Sciatic nerve (tissue), 2 donors: ENCODE data around the gene ANO10. TPM values are rescaled to one million over a fixed set of nuclear protein-coding genes. Genes with fewer than 3 reads are reported as not detected.
A peak's percentile ranks its signal among the peaks of the same experiment; 100 is the strongest.
"Not testable (repeated sequence)": the region's sequence is repeated elsewhere in the genome, so short reads cannot be mapped to it uniquely, and the experiment has no call there.

Experiments used
- ATAC-seq: fragments of 200-7000 bp; cut with Tn5 transposase; one replicate; pipeline ENCODE4 v1.9.1; 2020; ENCODE audit warnings: mild to moderate bottlenecking, moderate library complexity
- DNase-seq: peaks from one replicate; pipeline ENCODE4 v3.0.0-alpha.2; 2020; ENCODE audit warnings: low spot score
- intact Hi-C: fragments of 100-400 bp; cut with DNase I; formaldehyde crosslinking; loops from one replicate; pipeline ENCODE4 v1.14.2; 2022
- total RNA-seq: library from RNA; stranded (reverse); fragmentation: NEBNext Ultra II Directional; extraction: Animal tissue kit (Norgen Biotek cat#: 25700); gene quantifications from one replicate; pipeline ENCODE4 v1.2.1, GENCODE V29; 2021
- donor health status: DM: no; HTN: no; CAD: no.
- donor health status: DM: no; HTN: no; CAD: no.

Gene ANO10
- total RNA-seq, 1 donor from 2014 or later = 30.9 TPM

DNA sequence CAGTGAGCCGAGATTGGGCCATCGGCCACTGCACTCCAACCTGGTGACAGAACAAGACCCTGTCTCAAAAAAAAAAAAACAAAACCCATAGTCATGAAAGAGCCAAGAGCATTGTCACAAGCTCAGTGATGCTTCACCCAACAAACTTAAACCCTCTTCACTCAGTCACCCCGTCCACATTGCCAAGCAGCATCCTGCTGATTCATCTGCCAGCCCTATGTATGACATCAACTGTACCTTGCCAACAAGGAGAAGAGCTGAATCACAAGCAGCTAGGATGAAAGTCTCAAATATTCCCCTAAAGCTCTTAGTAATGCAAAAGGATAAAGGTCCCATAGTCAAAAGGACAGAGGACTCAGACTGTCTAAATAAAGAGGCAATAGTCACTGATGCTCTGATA is 90.0 kb downstream of the ANO10 start:
- ATAC-seq (no peak), DNase-seq (no peak)
- intact Hi-C loops = no loop called here

DNA sequence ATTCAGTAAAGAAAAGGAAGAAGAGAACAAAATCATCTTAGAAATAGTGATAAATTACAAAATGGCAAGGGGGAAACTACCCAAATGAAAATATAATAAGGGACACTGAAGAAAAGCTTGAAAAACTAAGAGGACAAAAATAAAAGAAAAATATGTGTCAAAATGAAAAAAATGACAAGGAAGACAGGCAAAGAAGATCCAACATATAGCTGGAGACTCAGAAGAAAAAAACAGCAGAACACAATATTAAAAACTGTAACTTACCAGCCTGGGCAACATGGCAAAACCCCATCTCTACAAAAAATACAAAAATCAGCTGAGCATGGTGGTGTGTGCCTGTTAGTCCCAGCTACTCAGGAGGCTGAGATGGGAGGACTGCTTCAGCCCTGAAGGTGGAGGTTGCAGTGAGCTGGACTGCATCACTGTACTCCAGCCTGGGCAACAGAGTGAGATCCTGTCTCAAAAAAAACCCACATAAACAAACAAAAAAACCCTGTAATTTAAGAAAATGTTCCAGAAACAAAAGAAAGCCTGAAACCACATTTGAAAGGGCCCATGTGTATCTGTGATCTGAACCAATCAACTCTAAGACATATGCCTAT is 93.2 kb downstream of the ANO10 start:
- no peak for DNase-seq
- no peak for ATAC-seq
- intact Hi-C loops = no loop called here

GRCh38 chr3:43526956-43527355 is 94.9 kb downstream of the ANO10 start:
- ATAC-seq = no peak
- no peak for DNase-seq
- intact Hi-C loops = no loop called here

DNA sequence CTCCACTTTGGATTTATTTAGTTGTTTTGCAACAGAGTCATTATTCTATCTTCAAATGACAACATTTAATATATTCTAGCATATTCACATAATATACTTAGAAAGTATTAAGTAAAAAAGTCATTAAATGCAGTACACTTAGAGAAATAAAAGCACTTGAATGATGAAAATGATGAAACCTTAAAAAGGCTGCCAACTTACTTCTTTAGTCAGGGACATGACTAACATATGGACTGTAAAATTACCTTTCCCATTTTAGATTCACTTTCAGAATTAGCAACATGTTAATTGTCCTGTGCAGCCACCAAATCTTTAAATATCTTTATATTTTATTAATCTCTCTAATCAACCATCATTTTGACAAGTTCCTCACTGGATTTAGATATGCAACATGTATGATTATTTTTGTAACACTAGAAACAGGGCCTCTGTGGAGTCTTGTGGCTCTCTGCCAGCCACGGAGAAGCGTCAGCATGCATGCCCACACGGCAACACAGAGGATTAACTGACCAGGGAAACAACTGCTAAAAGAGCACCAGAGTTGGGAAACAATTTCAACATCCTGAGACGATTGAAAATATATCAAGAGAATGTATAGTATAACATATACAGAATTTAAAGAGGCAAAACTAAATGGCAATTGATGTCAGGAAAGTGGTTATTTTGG is 95.7 kb downstream of the ANO10 start:
- intact Hi-C loops = no loop called here
- ATAC-seq (no peak), DNase-seq (no peak)

DNA sequence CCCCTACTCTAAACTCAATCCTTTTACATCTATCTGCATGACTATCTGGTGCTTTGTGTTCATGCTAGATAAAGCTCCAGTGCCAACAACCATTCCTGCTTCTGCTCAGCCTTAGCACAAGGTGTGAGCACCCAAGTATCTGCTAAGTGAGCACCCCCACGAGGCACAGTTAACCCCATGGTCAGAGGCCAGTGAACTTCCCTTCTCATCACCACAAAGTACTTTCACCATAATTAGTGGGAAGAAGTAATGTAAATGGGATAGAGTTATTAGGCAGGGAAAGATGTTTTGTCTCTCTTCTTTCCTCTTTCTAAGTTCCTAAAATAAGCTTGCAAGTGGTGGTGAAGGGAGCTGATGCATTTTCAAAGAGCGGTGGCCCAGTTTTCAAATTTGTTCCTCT is 96.4 kb downstream of the ANO10 start:
- ATAC-seq = no peak
- intact Hi-C loops = no loop called here
- no peak for DNase-seq

DNA sequence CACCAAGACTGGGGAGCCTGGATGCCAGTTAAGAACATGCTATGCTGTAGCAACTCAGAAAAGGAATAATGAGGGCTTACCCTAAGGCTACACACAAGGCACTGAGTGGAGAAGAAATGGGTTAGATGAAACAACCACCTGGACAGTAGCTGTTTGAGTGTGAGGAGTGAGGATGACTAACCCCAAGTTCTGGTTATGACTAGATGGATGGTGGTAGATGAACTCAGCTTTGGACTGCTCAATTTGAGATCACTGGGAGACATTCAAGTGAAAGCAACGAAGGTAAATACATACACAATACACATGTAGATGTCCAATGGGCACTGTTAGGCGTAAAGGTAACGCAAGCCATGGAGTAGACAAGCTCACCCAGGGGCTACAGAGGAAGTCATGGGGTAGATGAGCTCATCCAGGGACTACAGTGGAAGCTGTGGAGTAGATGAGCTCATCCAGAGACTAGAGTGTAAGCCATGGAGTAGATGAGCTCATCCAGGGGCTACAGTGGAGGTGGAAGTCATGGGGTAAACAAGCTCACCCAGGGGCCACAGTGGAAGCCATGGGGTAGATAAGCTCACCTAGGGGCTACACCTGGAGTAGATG is 98.3 kb downstream of the ANO10 start:
- intact Hi-C loops = no loop called here
- no peak for DNase-seq
- ATAC-seq = no peak

DNA sequence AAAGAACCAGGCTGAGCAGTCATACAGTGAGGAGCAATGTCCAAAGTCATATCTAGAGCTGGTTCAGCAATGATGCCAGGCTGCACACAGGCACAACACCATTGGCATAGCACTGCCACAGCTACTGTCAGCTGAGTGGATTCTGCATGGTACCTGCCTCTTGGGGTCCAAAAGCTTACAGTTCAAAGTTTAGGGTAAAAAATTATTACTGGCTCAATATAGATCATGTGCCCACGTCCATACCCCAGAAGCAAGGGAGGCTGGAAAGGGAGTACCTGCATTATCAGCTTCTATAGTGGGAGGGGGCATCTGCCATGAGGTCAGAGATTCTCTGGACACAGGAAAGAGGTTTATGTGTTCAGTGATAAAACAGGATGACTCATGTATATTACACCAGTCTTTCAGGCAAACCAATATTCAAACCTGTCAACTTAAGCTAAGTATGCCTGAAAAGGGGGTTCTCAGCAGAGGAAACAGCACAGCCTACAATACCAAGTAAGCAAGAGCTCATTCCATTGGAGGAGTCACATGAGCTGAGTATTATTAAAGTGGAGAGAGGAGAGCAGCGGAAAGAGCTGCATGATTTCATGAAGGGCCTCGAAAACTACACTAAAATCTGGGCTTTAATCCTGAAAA is 99.0 kb downstream of the ANO10 start:
- intact Hi-C loops = no loop called here
- DNase-seq (no peak), ATAC-seq (no peak)

DNA sequence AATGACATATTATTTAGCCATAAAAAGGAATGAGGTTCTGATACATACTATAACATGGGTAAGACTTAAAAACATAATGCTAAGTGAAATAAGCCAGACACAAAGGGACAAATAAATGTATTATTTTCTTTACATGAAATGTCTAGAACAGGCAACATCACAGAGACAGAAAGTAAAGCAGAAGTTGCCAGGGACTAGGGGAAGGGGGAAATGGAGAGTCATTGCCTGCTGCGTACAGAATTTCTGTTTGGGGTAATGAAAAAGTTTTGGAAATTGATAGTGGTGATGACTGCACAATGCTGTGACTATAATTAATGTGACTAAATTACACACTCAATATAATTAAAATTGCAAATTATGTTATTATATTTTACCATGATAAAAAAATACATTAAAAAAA is 99.9 kb downstream of the ANO10 start:
- intact Hi-C loops = no loop called here
- DNase-seq (no peak), ATAC-seq (no peak)

- intact Hi-C loops, ATAC-seq, DNase-seq: not testable (repeated sequence)
These were observed 103.3 kb downstream of the ANO10 start for GRCh38 chr3:43518515-43518914.

DNA sequence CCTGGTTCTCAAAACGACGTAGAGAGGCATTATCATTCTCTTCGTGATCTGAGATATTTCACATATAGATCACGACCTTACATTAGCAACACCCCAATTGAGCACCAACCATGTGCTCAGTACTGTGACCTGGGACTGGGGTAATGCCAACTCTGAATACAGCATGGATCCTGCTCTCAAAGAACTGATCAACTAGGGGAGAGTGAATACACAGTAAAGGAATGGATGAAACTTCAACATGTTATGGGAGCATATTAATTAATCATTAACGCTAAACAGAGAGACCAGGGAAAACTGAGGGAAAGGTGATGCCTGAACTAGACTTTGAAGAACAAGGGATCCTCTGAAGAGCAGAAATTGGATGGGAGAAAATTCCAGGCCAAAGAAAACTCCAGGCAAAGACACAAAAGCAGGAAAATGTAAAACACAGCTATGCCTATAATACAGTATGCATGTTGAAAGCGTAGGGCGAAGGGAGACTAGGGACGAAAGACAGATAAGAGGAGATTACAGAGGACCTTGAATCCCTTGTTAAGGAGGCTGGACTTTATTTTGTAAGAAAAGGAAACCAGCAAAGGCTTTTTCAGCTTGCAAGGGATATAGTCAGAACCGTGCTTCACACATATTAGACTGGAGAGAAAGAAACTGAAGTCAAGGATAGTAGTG is 105.7 kb downstream of the ANO10 start:
- intact Hi-C loops = no loop called here
- DNase-seq (no peak), ATAC-seq (no peak)

DNA sequence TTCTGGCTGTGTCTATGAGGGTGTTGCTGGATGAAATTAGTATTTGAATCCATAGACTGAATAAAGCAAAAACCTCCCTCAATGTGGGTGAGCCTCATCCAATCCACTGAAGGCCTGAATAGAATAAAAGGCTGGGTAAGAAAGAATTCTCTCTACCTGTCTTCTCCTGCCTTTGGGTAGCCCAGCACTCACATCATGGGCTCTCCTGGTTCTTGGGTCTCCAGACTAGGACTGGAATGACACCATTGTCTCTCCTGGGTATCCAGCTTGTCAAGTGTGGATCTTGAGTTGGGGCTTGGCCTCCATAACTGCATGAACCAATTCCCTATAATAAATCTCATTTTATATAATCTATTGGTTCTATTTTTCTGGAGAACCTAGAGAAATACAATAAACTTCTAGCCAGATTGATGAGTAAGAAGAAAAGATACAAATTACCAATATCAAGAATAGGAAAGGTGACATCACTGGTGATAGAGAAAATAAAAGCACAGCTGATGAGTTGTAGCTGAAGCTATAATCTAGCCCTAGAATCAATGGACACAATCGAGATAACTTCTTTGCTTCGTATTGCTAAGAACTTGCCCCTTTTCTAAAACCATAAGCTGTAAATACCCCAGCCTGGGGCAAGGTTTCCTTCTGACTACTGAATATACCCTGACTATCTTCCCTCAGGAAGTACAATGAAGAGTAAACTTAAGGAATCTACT is 106.4 kb downstream of the ANO10 start:
- DNase-seq = no peak
- intact Hi-C loops = no loop called here
- ATAC-seq = no peak

GRCh38 chr3:43512754-43513404 is 108.9 kb downstream of the ANO10 start:
- intact Hi-C loops = no loop called here
- ATAC-seq (no peak), DNase-seq (no peak)

- ATAC-seq = no peak
- intact Hi-C loops = no loop called here
These were observed 115.2 kb downstream of the ANO10 start for GRCh38 chr3:43506644-43507043.

GRCh38 chr3:43505351-43505750 is 116.5 kb downstream of the ANO10 start:
- DNase-seq (no peak), ATAC-seq (no peak)
- intact Hi-C loops = no loop called here

More at GRCh38 chr3:43506644-43507043, 115.2 kb downstream of the ANO10 start:
- no peak for DNase-seq

DNA sequence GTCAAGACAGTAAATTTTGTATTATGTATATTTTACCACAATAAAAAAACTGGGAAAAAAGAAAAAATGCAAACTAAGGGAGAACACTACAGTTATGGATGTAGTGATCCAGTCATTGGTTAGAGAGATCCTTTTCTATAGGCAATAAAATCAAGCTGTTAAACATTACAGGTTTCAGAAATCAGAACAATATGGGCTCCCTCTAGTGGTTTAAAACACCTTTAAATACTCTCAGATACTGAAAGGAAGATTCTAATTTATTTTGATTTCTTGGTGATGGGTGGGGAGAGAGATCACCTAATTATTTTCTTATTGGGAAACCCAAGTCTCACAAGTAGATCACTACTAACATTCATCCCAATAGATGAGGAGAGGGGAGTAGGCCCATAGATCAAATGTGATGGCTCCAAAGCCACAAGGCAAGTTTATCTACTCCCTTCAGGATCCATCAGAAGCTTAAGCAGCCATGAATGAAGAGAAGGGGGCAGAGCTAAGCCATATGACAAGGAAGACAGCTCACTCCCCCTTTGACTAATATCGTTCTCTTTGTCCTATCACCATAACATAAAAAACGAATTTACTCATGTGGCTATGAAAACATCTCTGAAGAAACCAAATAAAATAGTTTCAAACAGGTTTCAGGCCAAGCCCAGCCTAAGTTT is 118.6 kb downstream of the ANO10 start:
- DNase-seq (no peak), ATAC-seq (no peak)
- intact Hi-C loops = no loop called here

- intact Hi-C loops = no loop called here
- DNase-seq = no peak
- peak; percentile 48 for ATAC-seq
These were observed 122.6 kb downstream of the ANO10 start for GRCh38 chr3:43499256-43499655.

DNA sequence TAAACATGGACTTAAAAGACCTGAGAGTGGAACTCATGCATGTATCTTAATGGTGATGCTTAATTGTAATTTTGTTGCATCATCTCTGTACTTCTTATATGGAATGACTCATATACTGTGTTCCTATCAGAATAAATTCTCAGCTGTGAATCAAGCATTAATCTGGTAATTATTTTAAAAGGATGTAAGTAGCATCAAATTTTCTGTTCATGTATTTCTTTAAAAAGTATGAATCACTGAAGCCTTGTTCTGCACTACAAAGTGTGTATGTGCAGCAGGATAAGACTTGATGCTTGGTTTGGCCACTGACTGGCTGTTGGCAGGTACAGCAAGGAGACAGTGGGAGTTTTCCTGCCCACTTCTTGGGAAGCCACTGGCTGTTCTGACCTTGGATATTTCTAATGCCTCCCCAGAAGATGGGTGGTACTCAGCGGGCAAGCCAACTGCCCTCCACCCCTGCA is 123.9 kb downstream of the ANO10 start:
- DNase-seq = no peak
- intact Hi-C loops = no loop called here
- ATAC-seq = no peak

DNA sequence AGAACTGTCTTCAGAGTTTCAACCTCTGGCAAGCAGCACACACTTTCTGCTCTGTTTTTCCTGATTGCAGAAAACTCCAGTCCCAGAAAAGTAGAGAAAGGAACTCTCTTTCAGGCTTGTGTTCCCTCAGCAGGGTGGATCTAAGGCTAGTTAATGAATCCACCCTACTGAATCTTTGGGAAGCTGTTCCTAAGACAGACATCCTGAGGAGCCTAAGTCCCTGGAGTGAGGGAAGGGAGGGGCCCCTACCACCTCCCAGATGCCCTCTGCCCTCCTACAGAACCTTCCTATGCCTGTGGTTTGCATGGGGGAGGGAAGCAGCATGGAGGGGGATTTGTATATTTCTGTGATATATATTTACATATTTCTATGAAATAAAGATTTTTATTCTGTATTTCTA is 124.4 kb downstream of the ANO10 start:
- ATAC-seq (no peak), DNase-seq (no peak)
- intact Hi-C loops = no loop called here
